ENCODE results near the gene DESI1.
"Not testable (repeated sequence)": the region's sequence is repeated elsewhere in the genome, so short reads cannot be mapped to it uniquely, and the experiment has no call there.

Gene DESI1

DNA sequence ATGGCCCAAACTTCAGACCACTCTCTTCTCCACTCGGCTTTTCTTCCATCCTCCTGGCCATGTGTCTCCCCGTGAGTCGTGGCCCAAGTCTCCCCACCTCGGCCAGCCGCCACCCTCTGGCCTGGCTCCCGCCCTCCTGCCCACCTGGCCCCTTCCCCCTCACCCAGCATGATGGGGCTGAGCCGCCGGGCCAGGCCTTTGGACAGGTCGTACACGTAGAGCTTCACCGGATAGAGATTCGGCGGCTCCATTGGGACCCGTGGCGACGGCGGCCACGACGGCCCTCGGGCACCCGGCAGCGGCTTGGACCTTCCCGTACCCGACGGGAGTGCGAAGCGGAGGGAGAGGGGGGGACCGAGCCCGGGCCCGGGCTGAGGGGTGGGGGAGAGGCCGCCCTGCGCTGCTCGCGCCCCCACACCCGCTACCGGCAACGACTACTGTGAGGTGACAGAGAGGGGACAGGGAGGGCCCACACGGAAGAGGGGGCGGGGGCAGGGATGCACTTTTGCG lies at the start of gene DESI1:
Gene DESI1, minus strand, starts transcription at position 455 of the 510 bp plus-strand sequence. Its CDS starts 204 bp downstream, at position 251.
- FAIRE-seq, result no peak

GRCh38 chr22:41668971-41669911 lies 48.4 kb upstream of the DESI1 start:
- FAIRE-seq, result no peak

DNA sequence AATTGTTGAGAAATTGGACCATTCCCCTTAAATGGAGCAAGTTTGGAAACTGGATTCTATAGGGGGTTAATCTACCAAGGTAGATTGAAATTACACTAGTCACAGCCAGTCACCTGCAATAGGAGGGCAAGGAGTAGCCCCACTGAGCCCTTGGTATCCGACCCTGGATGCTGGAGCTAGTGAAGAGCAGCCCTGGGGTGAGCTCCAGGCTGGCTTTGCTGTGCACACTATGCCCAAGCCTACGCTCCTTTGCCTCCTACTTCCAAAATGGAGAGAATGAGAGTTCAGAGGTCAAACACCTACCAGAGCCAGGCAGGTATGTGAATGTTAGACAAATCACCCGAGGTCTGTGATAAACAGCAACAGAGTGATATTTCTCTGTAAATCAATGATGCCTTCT lies 44.1 kb upstream of the DESI1 start:
- no peak for FAIRE-seq

- no peak for FAIRE-seq
Measured at GRCh38 chr22:41664490-41664889, 43.6 kb upstream of the DESI1 start.

GRCh38 chr22:41663594-41663993 lies 42.8 kb upstream of the DESI1 start:
- FAIRE-seq, result not testable (repeated sequence)

DNA sequence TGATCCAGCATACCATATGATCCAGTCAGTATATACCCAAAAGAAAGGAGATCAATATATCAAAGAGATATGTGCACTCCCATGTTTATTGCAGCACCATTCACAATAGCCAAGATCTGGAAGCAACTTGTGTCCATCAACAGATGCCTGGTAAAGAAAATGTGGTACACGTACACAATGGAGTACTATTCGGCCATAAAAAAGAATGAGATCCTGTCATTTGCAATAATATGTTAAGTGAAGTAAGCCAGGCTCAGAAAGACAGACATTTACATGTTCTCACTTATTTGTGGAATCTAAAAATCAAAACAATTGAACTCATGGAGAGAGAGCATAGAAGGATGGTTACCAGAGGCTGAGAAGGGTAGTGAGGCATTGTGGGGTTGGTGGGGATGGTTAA lies 40.9 kb upstream of the DESI1 start:
- FAIRE-seq, result no peak

DNA sequence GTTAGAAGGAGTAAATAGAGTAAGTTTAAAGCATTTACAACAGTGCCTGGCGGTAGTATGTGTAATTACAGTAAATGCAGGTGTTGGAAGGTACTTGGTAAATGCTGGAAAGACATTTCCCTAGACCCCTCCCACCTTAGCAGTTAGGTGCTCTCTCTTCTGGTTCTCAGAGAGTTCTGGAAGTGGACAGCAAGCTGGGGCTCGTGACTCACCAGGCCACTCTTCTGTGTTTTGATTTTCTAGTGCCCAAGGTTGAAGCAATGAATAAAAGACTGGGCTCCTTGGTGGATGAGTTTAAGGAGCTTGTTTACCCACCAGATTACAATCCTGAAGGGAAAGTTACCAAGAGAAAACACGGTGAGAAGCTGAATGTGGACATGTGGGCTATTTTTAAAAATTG lies 40.2 kb upstream of the DESI1 start:
- no peak for FAIRE-seq

DNA sequence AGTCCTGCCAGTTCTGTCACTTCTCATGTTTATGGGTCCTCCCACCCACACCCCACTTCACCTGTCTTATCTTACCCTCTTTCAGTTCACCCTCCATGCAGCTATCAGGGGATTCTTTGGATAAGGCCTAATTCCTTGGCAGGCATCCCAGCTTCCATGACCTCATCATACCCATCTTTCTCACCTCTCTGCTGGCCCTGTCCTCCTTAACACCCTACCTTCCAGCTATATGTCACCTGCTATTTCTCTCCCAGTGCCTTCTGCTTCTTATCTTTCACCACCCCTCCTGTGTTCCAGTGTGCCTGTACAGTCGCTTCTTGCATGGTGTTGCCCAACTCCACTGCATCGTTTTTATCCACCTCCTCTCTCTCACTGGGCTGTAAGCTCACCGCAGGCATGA lies 39.6 kb upstream of the DESI1 start:
- no peak for FAIRE-seq

- no peak for FAIRE-seq
Measured at GRCh38 chr22:41659941-41660340, 39.1 kb upstream of the DESI1 start.

DNA sequence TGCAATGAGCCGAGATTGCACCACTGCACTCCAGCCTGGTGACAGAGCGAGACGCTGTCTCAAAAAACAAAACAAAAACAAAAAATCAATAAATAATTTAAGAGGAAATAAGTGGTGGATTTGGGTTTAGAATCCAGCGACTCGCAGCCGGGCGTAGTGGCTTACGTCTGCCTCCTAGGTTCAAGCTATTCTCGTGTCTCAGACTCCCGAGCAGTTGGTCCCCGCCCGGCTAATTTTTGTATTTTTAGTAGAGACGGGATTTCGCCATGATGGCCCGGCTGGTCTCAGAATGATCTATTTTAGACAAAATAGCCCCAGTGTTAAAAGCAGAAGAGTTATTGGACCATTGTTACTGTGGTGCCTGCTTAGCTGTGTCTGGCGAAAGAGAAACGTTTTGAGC lies 38.0 kb upstream of the DESI1 start:
- FAIRE-seq, result no peak

GRCh38 chr22:41657709-41658108 lies 36.9 kb upstream of the DESI1 start:
- no peak for FAIRE-seq

GRCh38 chr22:41656556-41656955 lies 35.7 kb upstream of the DESI1 start:
- no peak for FAIRE-seq

DNA sequence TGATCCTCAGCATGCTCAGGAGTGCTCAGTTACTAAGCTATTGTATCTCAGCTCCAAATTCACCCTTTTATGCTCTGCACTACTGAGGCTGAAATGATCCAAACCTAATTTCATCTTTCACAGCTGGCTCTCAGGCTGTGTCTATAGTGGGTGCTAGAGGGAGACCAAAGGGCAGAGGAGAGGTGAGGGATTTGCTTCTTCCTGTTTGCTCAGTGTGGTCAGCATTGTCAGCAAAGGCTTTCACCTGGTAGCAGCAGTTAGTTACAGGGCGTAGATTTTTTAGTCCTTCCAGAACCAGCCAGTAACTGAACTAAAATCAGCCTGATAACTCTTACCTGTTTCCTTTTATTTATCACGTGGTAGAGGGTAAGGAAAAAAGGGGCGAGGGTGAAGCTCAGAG lies 33.5 kb upstream of the DESI1 start:
- no peak for FAIRE-seq

DNA sequence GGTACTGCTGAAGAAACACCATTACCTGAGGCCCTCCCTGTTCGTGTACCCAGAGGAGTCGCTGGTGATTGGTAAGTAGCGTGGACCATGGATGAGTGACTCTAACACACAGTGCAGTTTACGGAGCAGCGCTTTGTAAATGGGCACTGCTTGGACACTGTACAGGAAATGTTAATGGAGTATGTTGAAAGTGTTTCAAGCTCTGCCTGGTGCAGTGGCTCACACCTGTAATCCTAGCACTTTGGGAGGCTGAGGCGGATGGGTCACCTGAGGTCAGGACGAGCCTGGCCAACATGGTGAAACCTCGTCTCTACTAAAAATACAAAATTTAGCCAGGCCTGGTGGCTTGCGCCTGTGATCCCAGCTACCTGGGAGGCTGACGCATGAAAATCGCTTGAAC lies 30.0 kb upstream of the DESI1 start:
- FAIRE-seq, result no peak

- no peak for FAIRE-seq
Measured at GRCh38 chr22:41650229-41650628, 29.4 kb upstream of the DESI1 start.

GRCh38 chr22:41648432-41648831 lies 27.6 kb upstream of the DESI1 start:
- FAIRE-seq, result no peak

DNA sequence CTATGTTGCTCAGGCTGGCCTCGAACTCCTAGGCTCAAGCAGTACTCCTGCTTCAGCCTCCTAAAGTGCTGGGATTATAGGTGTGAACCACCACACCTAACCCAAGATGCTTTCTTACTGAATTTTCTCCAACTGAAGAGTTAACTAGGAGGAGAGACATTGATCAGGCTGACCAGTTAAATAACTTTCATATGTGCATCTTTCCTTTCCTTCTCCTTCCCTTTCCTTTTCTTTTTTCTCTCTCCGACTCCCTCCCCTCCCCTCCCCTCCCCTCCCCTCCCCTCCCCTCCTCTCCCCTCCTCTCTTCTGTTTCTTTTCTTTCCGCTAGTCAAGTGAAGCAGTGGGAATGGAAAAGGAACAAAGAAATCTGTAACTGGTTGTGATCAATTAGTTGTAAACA lies 26.9 kb upstream of the DESI1 start:
- no peak for FAIRE-seq

DNA sequence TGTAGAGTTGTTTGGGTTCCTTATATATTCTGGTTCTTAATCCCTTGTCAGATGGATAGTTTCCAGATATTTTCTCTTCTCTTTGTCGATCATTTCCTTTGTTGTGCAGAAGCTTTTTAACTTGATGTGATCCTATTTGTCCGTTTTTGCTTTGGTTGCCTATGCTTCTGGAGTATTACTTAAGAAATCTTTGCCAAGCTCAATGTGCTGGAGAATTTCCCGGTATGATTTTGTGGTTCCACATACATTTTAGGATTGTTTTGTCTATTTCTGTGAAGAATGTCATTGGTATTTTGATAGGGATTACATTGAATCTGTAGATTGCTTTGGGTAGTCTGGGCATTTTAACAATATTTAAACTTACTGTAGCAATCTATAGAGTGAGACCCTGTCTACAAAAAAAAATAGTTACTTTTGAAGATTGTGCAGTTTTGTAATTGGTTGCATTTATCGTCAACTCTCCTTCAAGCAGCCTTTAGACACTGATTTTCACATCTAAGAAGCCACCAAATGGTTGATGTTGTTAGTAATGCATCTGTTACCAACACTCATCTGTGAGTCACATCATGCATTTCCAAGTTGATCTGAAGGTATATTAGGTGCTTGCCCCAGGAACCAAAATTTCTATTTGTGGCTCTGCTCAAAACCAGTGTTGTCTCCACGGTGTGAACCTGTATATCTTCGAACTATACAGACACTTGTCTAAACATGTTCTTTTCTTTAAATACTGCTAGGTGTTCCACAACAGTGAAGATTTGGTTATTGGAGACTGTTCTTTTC lies 21.7 kb upstream of the DESI1 start:
- FAIRE-seq, result no peak

- no peak for FAIRE-seq
Measured at GRCh38 chr22:41641854-41642253, 21.0 kb upstream of the DESI1 start.

DNA sequence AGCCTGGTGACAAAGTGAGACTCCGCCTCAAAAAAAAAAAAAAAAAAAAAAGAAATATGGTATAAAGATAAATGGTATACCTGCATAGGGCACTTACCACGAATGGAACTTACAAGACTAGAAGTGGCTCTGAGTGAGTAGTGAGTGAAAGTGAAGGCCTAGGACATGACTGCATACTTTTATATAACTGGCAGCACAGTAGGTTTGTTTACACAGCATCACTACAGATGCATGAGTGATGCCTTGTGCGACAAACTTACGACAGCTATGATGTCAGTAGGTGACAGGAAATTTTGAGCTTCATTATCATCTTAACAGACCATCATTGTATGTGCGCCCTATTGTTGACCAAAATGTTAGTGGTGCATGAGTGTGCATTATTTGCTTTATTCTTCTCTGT lies 17.9 kb upstream of the DESI1 start:
- no peak for FAIRE-seq

DNA sequence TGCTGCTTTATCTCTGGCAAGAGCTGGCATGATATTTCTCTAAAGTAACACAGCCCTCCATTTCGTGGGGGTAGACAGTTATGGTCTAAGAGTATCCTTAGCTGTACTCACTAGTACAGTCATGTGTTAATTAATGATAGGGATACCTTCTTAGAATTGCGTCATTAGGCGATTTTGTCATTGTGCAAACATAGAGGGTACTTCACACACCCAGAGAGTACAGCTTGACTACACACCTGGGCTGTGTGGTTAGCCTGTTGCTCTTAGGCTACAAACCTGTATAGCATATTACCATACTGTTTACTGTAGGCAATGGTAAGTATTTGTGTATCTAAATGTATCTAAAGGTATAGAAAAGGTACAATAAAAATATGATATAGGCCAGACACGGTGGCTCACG lies 17.3 kb upstream of the DESI1 start:
- FAIRE-seq, result no peak

- FAIRE-seq, result not testable (repeated sequence)
Measured at GRCh38 chr22:41637623-41638022, 16.8 kb upstream of the DESI1 start.

DNA sequence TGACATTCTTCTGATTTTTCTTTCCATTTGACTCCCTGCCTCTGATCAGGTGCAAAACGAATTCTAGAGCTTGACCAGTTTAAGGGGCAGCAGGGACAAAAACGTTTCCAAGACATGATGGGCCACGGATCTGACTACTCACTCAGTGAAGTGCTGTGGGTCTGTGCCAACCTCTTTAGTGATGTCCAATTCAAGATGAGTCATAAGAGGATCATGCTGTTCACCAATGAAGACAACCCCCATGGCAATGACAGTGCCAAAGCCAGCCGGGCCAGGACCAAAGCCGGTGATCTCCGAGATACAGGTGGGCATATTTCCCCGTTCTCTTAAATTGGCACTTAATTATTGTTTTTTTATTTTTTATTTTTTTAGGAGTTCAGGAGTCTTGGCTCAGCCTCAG lies 15.6 kb upstream of the DESI1 start:
- FAIRE-seq, result no peak

DNA sequence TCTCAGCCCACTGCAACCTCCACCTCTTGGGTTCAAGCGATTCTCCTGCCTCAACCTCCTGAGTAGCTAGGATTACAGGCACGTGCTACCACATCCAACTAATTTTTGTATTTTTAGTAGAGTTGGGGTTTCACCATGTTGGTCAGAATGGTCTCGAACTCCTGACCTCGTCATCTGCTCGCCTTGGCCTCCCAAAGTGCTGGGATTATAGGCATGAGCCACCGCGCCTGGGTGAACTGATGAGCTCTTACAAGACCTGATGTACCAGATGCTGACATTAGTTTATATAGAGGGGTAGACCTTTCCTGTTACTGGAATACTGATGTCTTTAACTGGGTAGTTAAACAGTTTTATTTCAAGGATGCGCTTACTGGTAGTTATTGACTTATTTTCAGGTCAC lies 13.8 kb upstream of the DESI1 start:
- not testable (repeated sequence) for FAIRE-seq
